ENCODE measurements around the gene ADGRA1.

ADGRA1 gene

GRCh38 chr10:133113146-133113830 is 25.6 kb downstream of the ADGRA1 start:
- no peak for DNase-seq (ENCODE audit: low read depth)

GRCh38 chr10:133113847-133114246 is 26.1 kb downstream of the ADGRA1 start:
- no peak for DNase-seq (ENCODE audit: low read depth)

GRCh38 chr10:133114251-133114650 is 26.5 kb downstream of the ADGRA1 start:
- DNase-seq (ENCODE audit: low read depth), result no peak

- no peak for DNase-seq (ENCODE audit: low read depth)
Measured at GRCh38 chr10:133114726-133115452, 27.2 kb downstream of the ADGRA1 start.

GRCh38 chr10:133115453-133115842 is 27.7 kb downstream of the ADGRA1 start:
- no peak for DNase-seq (ENCODE audit: low read depth)

GRCh38 chr10:133115976-133116375 is 28.3 kb downstream of the ADGRA1 start:
- no peak for DNase-seq (ENCODE audit: low read depth)

DNA sequence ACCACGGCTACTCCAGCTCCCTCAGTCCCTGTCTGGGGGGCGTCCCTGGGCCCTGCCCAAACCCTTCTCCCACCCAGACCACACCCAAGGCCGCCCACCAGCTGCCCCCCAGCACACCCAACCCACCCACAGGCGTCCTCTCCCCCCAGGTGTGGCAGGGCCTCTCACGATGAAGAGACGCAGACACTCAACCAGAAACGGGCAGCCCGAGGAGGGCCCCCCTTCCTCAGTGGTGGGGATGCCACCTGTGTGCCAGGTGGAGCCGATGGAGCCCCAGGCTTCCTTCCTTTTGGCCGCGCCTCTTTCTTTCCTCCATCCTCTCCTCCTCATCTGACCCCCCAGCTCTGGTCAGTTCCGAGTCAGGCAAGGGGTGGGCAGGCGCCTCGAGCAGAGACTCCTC is 28.7 kb downstream of the ADGRA1 start:
- DNase-seq (ENCODE audit: low read depth), result no peak

GRCh38 chr10:133117036-133117687 is 29.4 kb downstream of the ADGRA1 start:
- DNase-seq (ENCODE audit: low read depth), result no peak

- no peak for DNase-seq (ENCODE audit: low read depth)
Measured at GRCh38 chr10:133117688-133118071, 30.0 kb downstream of the ADGRA1 start.

DNA sequence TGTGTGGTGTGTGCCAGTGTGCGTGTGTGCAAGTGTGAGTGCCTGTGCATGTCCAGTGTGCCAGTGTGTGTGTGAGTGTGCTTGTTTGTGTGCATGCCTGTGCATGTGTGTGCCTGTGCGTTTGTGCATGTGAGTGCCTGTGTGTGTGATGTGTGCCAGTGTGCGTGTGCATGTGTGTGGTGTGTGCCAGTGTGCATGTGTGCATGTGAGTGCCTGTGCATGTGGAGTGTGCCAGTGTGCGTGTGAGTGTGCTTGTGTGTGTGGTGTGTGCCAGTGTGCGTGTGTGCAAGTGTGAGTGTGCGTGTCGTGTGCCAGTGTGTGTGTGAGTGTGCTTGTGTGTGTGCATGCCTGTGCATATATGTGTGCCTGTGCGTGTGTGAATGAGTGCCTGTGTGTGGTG is 33.8 kb downstream of the ADGRA1 start:
- no peak for DNase-seq (ENCODE audit: low read depth)

DNA sequence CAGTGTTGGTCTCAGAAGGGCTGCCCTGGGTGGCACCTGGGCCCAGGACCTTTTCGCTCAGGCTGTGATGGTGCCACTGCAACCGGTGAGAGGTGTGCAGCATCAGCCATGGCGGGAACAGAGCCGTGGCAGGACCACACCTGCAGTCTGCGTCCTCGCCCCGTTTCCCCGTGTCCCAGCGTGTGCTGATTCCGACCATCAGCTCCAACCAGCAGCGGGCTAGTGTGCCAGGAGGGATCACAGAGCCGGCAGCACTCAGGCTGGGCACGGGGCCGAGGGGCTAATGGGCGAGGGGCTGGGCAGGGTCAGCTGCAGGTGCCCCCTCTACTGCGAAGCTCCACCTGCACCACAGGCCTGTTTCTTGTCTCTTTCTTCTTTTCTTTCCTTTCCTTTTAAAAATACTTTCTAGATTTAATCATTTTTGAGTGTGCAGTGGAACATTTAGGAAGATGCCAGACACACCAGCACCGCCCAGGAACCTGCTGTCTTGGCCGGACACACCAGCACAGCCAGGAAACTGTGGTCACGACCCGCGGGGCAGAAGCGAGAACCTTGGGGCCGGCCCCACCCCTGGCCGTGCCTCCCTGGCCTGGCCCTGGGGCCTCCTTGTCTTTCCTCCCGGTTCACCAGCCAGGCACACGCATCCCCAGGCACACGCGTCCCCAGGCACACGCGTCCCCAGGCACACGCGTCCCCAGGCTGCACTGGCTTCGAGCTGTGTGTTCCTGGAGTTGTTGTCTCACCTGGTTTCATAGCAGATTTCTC is 34.6 kb downstream of the ADGRA1 start:
- DNase-seq (ENCODE audit: low read depth), result no peak

- no peak for DNase-seq (ENCODE audit: low read depth)
Measured at GRCh38 chr10:133123050-133123745, 35.5 kb downstream of the ADGRA1 start.

GRCh38 chr10:133123746-133124356 is 36.1 kb downstream of the ADGRA1 start:
- no peak for DNase-seq (ENCODE audit: low read depth)

DNA sequence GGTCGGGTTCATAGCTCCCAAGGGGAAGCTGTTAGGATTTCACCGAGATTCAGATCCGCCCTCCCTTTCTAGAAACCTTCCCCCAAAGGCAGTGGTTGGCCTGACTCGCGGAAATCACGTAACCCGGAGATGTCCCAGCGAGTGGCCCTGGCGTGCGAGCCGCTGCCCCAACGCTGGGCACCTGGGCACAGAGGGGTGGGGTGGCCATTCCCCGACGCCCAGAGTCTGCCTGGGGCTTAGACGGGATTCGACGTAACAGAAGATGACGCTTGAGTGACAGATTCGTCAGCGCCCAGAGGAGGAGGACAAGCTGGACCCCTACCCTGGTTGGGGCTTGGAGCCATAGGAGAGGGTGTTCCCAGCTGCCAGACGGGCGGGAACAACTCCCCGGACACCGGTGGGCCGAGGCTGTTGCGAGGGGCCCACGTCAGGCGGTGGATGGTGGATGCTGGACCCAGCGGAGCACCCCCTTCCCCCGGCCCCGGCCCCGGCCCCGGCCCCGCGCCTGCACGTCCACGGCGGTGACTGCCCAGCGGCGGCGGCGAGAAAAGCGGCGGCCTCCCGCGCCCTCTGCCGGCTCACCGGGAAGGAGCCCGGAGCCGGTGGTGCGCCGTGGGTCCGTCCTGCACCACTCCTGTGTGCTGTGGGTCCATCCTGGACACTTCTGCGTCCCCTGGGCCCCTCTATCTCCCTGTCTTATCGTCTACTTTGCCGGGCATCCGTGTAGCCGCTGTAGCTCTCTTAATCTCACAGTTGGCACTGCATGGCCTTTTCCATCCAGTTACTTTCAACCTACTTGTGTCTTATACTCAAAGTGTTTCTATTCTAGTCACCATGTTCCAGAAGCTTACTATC is 36.9 kb downstream of the ADGRA1 start:
- no peak for DNase-seq (ENCODE audit: low read depth)

- no peak for DNase-seq (ENCODE audit: low read depth)
Measured at GRCh38 chr10:133125901-133126300, 38.2 kb downstream of the ADGRA1 start.

DNA sequence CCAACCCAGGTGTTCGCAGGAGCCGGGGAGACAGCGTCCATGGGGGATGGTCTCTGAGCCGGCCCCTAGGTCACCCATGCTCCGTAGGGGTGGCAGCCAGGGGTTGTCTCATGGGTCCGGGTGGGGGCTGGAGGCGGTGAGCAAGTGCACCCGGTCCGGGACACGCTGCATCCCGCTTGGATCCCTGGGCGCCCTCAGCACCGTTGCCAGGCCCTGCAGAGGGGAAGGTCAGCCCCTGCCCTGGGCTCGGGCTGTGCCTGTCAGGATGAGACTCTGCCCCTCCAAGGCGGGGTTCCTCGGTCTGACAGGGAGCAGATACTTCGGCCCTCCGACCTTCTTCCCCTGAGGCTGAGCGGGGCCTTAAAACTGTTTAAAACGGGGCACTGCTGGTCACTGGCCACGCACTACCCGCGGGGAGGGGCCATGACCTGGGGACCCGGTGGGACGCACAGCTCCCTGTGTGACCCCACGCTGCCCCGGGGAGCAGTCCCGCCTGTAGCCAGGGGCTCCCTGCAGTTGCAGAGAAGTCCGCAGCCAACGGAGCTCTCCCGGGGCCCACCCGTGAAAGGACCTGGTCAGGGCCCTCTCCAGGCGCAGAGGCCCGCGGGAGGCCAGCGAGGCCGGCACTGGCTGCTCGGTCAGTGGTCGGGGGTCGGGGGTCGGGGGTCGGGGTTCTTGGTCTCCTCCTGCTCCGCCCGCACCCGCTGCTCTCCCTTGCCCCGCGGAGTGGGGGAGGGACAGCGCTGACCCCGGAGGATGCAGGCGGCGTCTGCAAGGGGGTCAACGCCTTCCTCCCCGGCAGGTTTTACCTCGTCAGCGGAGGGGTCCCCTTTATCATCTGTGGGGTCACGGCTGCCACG is 38.9 kb downstream of the ADGRA1 start:
- no peak for DNase-seq (ENCODE audit: low read depth)

GRCh38 chr10:133127291-133128125 is 39.8 kb downstream of the ADGRA1 start:
- DNase-seq (ENCODE audit: low read depth), result no peak

All from T-helper 22 cell (primary cell).